Body of pancreas (tissue), 4 donors: ENCODE measurements around the gene DYNLL2. TPM values are rescaled to one million over a fixed set of nuclear protein-coding genes. Genes with fewer than 3 reads are reported as not detected.

Experiments
- ATAC-seq: fragments of 150-250 bp; one replicate; pipeline ENCODE4 v1.9.1; 2016
- DNase-seq, 4 donors: peaks; one replicate each; pipeline ENCODE4 v3.0.0-alpha.2; 2019
- H3K27ac ChIP-seq, 4 donors: fragments of 200-600 bp; sonication (generic); 1 replicate in 3 of 4; 2 replicates in 1 of 4; pipeline versions ENCODE4 v1.5.1 to v1.6.1; 2016 to 2019; ENCODE audit warnings: mild to moderate bottlenecking in 1 of 4, mixed read lengths in 1 of 4, moderate library complexity in 1 of 4
- H3K27me3 ChIP-seq, 2 donors: fragments of 200-600 bp; sonication (generic); one replicate each; pipeline ENCODE4 v1.6.0; 2016; ENCODE audit warnings: mild to moderate bottlenecking in 1 of 2
- H3K36me3 ChIP-seq, 2 donors: fragments of 200-600 bp; sonication (generic); replicated peaks in 1 of 2; 2 replicates each; pipeline ENCODE4 v1.5.1; 2016; ENCODE audit warnings: low read depth in 2 of 2; ENCODE audit not compliant: insufficient read depth in 1 of 2
- H3K4me1 ChIP-seq: fragments of 200-600 bp; sonication (generic); one replicate; pipeline ENCODE4 v1.6.0; 2016
- H3K4me3 ChIP-seq, 2 donors: fragments of 200-600 bp; sonication (generic); 1 replicate in 1 of 2; 2 replicates in 1 of 2; pipeline ENCODE4 v1.5.1; 2016 to 2019
- H3K9me3 ChIP-seq, 3 donors: fragments of 200-600 bp; sonication (generic); 1 replicate in 2 of 3; 2 replicates in 1 of 3; pipeline ENCODE4 v1.5.1; 2016
- POLR2A ChIP-seq, 3 donors: fragments of 450-650 bp; IDR thresholded peaks; one replicate each; pipeline ENCODE4 v1.6.1; 2016; ENCODE audit warnings: antibody characterized with exemption in 3 of 3, mild to moderate bottlenecking in 2 of 3
- WGBS, 2 donors: methylation state at CpG; one replicate each; pipeline ENCODE4 v1.1.5; 2017; 5-methylcytosine and 5-hydroxymethylcytosine counted together
- intact Hi-C: fragments of 100-400 bp; cut with DNase I; formaldehyde crosslinking; loops from one replicate; pipeline ENCODE4 v1.15.1; 2023
- total RNA-seq, 2 donors: library from RNA; depleted of rRNA; stranded (reverse); fragments of >200 nt; gene quantifications; one replicate each; pipeline ENCODE4 v1.1.0, GENCODE V29; 2016
- TF ChIP-seq, protein P1 (sequence below), 7 experiments: fragments of 450-650 bp in 4 of 7; fragments of 200-600 bp in 3 of 7; sonication (generic) in 3 of 7; IDR thresholded peaks; one replicate each; pipeline ENCODE4 v1.5.1; 2016 to 2019; ENCODE audit warnings: antibody characterized with exemption in 7 of 7

DYNLL2 gene
- total RNA-seq, 2 donors from 2014 or later: 10.6 to 14.5 TPM

DNA sequence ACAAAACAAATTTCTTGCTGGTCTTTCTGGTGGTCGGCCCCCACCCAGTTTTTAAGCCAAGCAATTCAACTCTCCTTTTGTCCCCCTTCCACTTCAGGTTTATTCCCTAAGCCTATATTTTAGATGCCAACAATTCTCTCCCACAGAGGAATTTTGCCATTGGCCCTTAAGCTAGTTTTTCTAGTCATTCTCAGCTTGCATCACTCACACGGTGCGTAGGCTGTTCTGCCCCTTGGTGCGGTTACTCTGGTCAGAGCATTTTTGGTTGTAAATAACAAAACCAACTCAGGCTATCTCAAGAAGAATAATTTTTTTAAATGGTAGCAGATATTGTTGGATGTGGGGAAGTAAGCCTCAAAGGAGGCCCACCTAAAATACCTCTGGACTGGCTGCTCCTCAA, 33.7 kb upstream of the DYNLL2 start:
- no peak for ATAC-seq
- Histone ChIP-seq H3K4me3 (no peak overlapping the region), H3K9me3 (no peaks in the 10 kb centered on the region), H3K36me3 (no peaks in the 10 kb centered on the region), H3K4me1 (no peaks in the 10 kb centered on the region), H3K27me3 (no peaks in the 10 kb centered on the region), H3K27ac (no peak overlapping the region)
- TF ChIP-seq, protein P1, sequence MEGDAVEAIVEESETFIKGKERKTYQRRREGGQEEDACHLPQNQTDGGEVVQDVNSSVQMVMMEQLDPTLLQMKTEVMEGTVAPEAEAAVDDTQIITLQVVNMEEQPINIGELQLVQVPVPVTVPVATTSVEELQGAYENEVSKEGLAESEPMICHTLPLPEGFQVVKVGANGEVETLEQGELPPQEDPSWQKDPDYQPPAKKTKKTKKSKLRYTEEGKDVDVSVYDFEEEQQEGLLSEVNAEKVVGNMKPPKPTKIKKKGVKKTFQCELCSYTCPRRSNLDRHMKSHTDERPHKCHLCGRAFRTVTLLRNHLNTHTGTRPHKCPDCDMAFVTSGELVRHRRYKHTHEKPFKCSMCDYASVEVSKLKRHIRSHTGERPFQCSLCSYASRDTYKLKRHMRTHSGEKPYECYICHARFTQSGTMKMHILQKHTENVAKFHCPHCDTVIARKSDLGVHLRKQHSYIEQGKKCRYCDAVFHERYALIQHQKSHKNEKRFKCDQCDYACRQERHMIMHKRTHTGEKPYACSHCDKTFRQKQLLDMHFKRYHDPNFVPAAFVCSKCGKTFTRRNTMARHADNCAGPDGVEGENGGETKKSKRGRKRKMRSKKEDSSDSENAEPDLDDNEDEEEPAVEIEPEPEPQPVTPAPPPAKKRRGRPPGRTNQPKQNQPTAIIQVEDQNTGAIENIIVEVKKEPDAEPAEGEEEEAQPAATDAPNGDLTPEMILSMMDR (IDR thresholded peaks at IDR 0.05): no peak
- TF ChIP-seq POLR2A (IDR thresholded peaks at IDR 0.05): no peak
- no peak for DNase-seq
- intact Hi-C loops: no loop called here
- whole genome bisulfite sequencing, 2 donors: 87 to 88% methylated on average over 4 of the region's 4 CpGs

DNA sequence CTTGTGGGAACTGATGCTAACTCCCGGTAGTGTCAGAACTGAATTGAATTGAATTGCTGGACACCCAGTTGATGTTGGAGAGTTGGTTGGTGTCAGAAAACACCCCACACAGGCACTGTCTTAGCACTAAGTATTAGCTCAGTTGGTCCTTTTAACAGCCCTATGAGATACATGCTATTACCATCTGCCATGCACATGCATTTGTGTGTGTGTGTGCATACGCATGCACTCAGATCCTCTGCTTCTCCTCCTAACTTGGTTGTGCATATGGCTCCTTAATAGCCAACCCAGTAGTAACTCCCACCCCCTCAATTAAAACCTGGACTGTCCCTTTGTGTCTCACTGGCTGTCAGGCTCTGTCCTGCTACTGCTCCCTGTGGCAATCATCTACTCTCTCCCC, 32.3 kb upstream of the DYNLL2 start:
- no peaks in the 10 kb centered on the region for H3K36me3 ChIP-seq
- H3K4me1 ChIP-seq: no peaks in the 10 kb centered on the region
- H3K4me3 ChIP-seq: no peak overlapping the region
- H3K9me3 ChIP-seq: no peaks in the 10 kb centered on the region
- H3K27ac ChIP-seq: no peak overlapping the region
- TF ChIP-seq POLR2A (IDR thresholded peaks at IDR 0.05): no peak
- TF ChIP-seq, protein P1 (IDR thresholded peaks at IDR 0.05): no peak
- DNase-seq: no peak
- intact Hi-C loops: no loop called here
- H3K27me3 ChIP-seq: no peaks in the 10 kb centered on the region
- 86 to 96% methylated on average over 2 of the region's 2 CpGs for WGBS, 2 donors
- ATAC-seq: no peak

DNA sequence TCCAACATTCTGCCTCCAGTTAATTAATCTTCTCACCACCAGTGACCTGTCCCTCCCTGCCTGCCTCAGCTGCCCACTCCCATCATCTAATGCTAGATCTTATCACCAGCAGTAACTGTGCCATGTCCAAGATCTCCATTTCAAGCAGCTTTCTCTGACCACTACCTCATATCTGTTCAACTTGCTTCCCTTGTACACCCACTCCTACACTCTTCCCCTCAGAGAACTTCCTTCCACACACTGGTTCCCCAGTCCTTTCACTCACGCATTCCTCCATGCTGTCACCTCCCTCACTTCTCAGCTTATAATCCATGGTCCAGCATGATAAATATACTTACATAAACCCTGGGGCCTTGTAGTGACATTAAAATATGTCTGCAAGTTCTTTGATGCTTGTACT, 31.8 kb upstream of the DYNLL2 start:
- no peaks in the 10 kb centered on the region for H3K27me3 ChIP-seq

DNA sequence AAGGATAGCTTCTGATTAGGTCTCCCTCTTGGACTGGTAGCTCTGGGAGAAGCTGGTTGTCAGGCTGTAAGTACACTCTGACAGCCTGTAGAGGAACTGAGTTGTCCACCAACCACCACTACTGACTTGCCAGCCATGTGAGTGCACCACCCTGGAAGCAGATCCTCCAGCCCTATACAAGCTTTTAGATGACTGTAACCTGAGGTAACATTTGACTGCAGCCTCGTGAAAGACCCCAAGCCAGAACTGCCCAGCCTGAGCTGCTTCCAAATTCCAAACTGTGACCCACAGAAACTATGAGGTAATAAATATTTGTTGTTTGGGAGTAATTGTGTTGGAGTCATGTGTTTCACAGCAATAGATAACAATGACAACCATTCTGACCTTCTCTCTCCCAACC, 30.8 kb upstream of the DYNLL2 start:
- ATAC-seq (no peak), DNase-seq (no peak)
- no peak overlapping the region for H3K4me3 ChIP-seq
- no peaks in the 10 kb centered on the region for H3K36me3 ChIP-seq
- TF ChIP-seq, protein P1 (IDR thresholded peaks at IDR 0.05): no peak
- no peak for TF ChIP-seq POLR2A (IDR thresholded peaks at IDR 0.05)
- H3K27me3 ChIP-seq: no peaks in the 10 kb centered on the region
- H3K9me3 ChIP-seq: no peaks in the 10 kb centered on the region
- 33 to 58% methylated on average over 1 of the region's 1 CpG for WGBS, 2 donors
- no peak overlapping the region for H3K27ac ChIP-seq
- intact Hi-C loops: no loop called here
- H3K4me1 ChIP-seq: no peaks in the 10 kb centered on the region

More for the DNA sequence above, 31.8 kb upstream of the DYNLL2 start:
- ATAC-seq (no peak), DNase-seq (no peak)
- H3K4me3 ChIP-seq: no peak overlapping the region
- 72 to 92% methylated on average over 1 of the region's 1 CpG for WGBS, 2 donors
- TF ChIP-seq, protein P1 (IDR thresholded peaks at IDR 0.05): no peak
- no peak for TF ChIP-seq POLR2A (IDR thresholded peaks at IDR 0.05)
- H3K4me1 ChIP-seq: no peaks in the 10 kb centered on the region
- intact Hi-C loops: no loop called here
- no peaks in the 10 kb centered on the region for H3K9me3 ChIP-seq
- H3K36me3 ChIP-seq: no peaks in the 10 kb centered on the region
- no peak overlapping the region for H3K27ac ChIP-seq

DNA sequence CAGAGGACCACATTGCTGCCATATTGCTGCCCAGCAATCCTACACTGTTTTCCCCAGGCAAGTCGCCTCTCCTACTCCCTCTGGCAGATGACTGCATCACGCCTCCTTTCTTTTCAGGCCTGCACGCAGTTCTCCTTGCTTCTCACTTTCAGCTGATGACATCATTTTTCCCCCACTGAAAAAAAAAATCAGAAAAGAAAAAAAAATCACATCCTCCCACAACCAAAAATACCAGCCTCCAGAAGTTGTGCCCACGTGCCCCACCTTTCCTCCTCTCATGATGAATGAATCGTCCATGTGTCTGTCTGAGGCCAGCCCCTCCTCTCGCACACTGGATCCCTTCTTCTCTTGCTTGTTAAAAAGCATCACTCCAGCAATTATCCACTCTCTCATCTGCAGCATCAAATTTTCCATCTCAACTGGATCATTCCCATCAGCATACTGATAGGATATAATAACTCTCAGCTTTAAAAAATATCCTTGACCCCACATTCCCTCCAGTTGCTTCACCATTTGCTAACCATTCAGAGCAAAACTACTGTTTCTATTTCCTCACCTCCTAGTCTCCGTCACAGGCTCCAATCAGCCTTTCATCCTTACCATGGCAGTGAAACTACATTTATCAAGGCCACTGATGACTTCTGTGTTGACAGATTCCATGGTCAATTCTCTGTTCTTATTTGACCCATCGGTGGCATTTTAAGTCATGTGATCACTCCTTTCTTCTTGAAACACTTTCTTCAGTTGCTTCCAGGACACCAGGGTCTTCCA, 30.1 kb upstream of the DYNLL2 start:
- WGBS, 2 donors: 51 to 54% methylated on average over 8 of the region's 8 CpGs
- H3K27me3 ChIP-seq: no peaks in the 10 kb centered on the region
- TF ChIP-seq, protein P1 (IDR thresholded peaks at IDR 0.05): no peak
- no peak for TF ChIP-seq POLR2A (IDR thresholded peaks at IDR 0.05)
- no peak for ATAC-seq
- no peaks in the 10 kb centered on the region for H3K4me1 ChIP-seq
- intact Hi-C loops: no loop called here
- H3K27ac ChIP-seq: no peak overlapping the region
- H3K9me3 ChIP-seq: no peaks in the 10 kb centered on the region
- H3K36me3 ChIP-seq: no peaks in the 10 kb centered on the region
- DNase-seq: no peak
- no peak overlapping the region for H3K4me3 ChIP-seq
